ENCODE results near the gene SUSD4.

The SUSD4 gene

DNA sequence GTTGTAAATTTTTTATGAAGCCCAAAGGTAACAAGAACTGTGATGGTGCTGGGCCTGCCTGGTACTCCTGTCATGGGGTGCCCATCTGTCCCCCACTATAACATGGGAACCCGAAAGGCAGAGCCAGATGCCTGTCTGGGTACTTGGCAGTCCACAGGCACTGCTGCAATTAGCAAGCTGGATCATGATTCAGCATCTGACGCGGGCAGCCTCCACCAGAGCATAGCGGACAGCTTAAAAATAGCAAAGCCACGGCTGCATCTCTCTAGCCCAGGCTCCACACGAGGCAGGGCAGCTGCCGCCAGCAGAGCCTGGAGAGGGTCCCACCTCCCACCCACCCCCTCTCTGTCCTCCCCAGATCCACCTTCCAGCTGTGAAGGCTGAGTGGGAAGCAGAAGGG, 22.9 kb downstream of the SUSD4 start:
- H3K4me3 ChIP-seq (replicated peaks in 1 of 2; ENCODE audit: low read depth in 2 of 2, low read length in 2 of 2): no peak overlapping the region
- no peak for DNase-seq (ENCODE audit: low read depth in 2 of 2)
- TF ChIP-seq CTCF (IDR thresholded peaks at IDR 0.05; ENCODE audit: low read depth, low read length): no peak

- TF ChIP-seq CTCF (IDR thresholded peaks at IDR 0.05; ENCODE audit: low read depth, low read length): no peak
Observed at GRCh38 chr1:223340637-223341036, 23.3 kb downstream of the SUSD4 start.

GRCh38 chr1:223339861-223340260, 24.1 kb downstream of the SUSD4 start:
- no peak for TF ChIP-seq CTCF (IDR thresholded peaks at IDR 0.05; ENCODE audit: low read depth, low read length)
- H3K4me3 ChIP-seq (replicated peaks in 1 of 2; ENCODE audit: low read depth in 2 of 2, low read length in 2 of 2): no peak overlapping the region
- DNase-seq (ENCODE audit: low read depth in 2 of 2): no peak

More at GRCh38 chr1:223340637-223341036, 23.3 kb downstream of the SUSD4 start:
- no peak overlapping the region for H3K4me3 ChIP-seq (replicated peaks in 1 of 2; ENCODE audit: low read depth in 2 of 2, low read length in 2 of 2)
- no peak for DNase-seq (ENCODE audit: low read depth in 2 of 2)

DNA sequence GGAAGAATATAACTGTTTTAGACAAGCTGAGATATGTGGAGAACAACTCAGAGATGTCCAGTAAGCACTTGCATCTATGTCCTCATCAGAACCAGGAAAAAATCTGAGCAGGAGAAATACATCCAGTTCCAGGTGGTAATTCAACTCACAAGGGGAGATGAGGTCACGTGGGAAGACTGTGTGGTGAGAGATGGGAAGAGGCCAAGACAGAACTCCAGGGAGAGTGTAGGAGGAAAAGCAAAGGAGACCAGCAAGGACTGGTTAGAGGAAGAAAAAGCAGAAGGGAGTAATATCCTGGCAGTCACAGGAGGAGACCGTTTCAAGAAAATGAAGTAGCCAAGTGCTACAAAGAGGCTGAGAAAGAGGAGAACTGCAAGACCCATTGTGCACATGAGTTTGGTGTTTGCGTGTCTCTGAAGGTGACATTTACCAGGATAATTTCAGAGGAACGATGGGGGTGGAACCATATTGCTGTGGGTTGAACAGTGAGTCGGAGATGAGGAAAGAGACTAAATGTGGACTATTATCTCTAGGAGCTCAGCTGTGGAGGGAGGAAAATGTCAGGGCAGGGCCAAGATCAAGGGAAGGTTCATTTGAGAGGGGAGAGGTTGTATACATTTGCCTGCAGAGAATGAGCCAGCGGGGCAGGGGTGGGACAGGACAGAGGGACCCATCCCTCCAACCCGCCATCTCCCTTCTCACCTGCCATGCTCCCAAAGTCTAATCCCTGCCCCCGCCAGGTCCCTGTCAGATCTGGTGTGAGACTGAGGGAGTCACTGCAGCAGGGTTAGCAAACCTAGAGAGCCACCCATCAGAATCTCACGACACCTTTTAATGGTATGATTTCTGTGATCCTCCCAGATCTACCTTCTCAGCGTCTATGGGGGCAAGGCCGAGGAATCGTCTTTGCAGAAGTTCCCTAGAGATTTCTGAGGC, 24.9 kb downstream of the SUSD4 start:
- DNase-seq (ENCODE audit: low read depth in 2 of 2): no peak
- no peak for TF ChIP-seq CTCF (IDR thresholded peaks at IDR 0.05; ENCODE audit: low read depth, low read length)
- no peak overlapping the region for H3K4me3 ChIP-seq (replicated peaks in 1 of 2; ENCODE audit: low read depth in 2 of 2, low read length in 2 of 2)

DNA sequence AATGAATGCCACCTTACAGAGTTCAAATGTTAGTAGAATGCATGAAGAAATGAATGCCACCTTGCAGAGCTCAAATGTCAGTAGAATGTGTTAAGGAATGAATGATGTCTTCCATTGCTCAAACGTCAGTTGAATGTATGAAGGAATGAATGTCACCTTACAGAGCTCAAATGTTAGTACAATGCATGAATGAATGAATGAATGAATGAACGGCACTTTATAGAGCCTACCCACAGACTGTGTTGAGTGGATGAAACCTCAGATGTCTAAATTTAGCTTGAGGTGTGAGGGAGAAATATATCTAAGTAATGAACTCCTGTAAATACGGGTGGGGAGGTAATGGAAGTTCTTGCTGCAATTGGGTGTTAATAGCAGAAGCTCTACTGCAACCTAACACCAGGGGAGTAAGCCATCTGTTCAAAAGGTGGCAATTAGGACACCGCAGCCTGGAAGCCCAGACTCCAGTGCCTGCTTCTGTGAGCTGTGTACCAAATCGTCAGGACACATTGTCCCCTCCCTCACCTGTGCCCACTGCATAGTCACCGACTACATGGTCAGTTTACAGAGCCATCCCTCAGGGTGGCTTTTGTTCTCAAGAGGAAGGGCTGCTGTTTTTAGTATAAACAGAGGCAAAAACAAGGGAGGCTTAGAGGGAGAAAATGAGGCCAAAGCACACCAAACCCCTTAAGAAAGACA, 26.7 kb downstream of the SUSD4 start:
- no peak for DNase-seq (ENCODE audit: low read depth in 2 of 2)
- TF ChIP-seq CTCF (IDR thresholded peaks at IDR 0.05; ENCODE audit: low read depth, low read length): no peak
- H3K4me3 ChIP-seq (replicated peaks in 1 of 2; ENCODE audit: low read depth in 2 of 2, low read length in 2 of 2): no peak overlapping the region

GRCh38 chr1:223334156-223334555, 29.8 kb downstream of the SUSD4 start:
- TF ChIP-seq CTCF (IDR thresholded peaks at IDR 0.05; ENCODE audit: low read depth, low read length): no peak
- no peak overlapping the region for H3K4me3 ChIP-seq (replicated peaks in 1 of 2; ENCODE audit: low read depth in 2 of 2, low read length in 2 of 2)
- DNase-seq (ENCODE audit: low read depth in 2 of 2): no peak

Measured in cardiac fibroblast (primary cell).